CD4-positive, alpha-beta T cell (primary cell): ENCODE measurements around the gene SAE1. TPM values are rescaled to one million over a fixed set of nuclear protein-coding genes. Genes with fewer than 3 reads are reported as not detected.
A peak's percentile ranks its signal among the peaks of the same experiment; 100 is the strongest.

Experiments
- ATAC-seq: fragments of 200-7000 bp; cut with Tn5 transposase; one replicate; pipeline ENCODE4 v1.10.0; 2022; ENCODE audit warnings: mild to moderate bottlenecking; ENCODE audit not compliant: poor library complexity
- CTCF ChIA-PET: fragments of 350-600 bp; sonication (Branson Sonifier 250); formaldehyde crosslinking; loops from one replicate; lab custom pipeline; 2021; ENCODE audit warnings: antibody characterized with exemption, inconsistent platforms; lab: Charles Lee
- POLR2A ChIA-PET: fragments of 350-600 bp; sonication (Branson Sonifier 250); formaldehyde crosslinking; loops from one replicate; lab custom pipeline; 2021; ENCODE audit warnings: antibody characterized with exemption, inconsistent platforms; lab: Charles Lee
- DNase-seq, 14 experiments: peaks; one replicate each; pipeline ENCODE4 v3.0.0-alpha.2; 2013 to 2020; ENCODE audit warnings: mixed read lengths in 2 of 14
- H3K27ac ChIP-seq, 2 donors: one replicate each; pipeline versions ENCODE4 v1.5.1 to v1.7.0; 2013; ENCODE audit warnings: low read length in 2 of 2, low read depth in 1 of 2, mild to moderate bottlenecking in 1 of 2
- H3K27me3 ChIP-seq, 2 experiments: 1 replicate in 1 of 2; 2 replicates in 1 of 2; pipeline versions ENCODE4 v1.6.1 to v1.7.0; 2013; ENCODE audit warnings: low read length in 2 of 2, control low read depth in 1 of 2, mild to moderate bottlenecking in 1 of 2, moderate library complexity in 1 of 2; ENCODE audit not compliant: insufficient read depth in 2 of 2, control insufficient read depth in 1 of 2
- H3K36me3 ChIP-seq: one replicate; pipeline ENCODE4 v1.6.1; 2013; ENCODE audit warnings: low read length, control low read depth; ENCODE audit not compliant: insufficient read depth
- H3K4me1 ChIP-seq: one replicate; pipeline ENCODE4 v1.6.1; 2013; ENCODE audit warnings: low read length, control low read depth; ENCODE audit not compliant: insufficient read depth
- H3K4me3 ChIP-seq: one replicate; pipeline ENCODE4 v1.5.1; 2013; ENCODE audit warnings: mild to moderate bottlenecking, low read length, moderate library complexity
- H3K9me3 ChIP-seq, 2 experiments: 1 replicate in 1 of 2; 2 replicates in 1 of 2; pipeline versions ENCODE4 v1.6.1 to v1.7.0; 2013; ENCODE audit warnings: low read length in 2 of 2, mild to moderate bottlenecking in 2 of 2, control low read depth in 1 of 2, moderate library complexity in 1 of 2; ENCODE audit not compliant: control insufficient read depth in 1 of 2, insufficient read depth in 1 of 2
- H3K27ac Mint-ChIP-seq: one replicate; pipeline ENCODE4 v1.8.0; 2020; ENCODE audit warnings: mixed read lengths
- H3K27me3 Mint-ChIP-seq: one replicate; pipeline ENCODE4 v1.8.0; 2021; ENCODE audit warnings: mixed read lengths
- H3K36me3 Mint-ChIP-seq: one replicate; pipeline ENCODE4 v1.8.0; 2021; ENCODE audit warnings: low read depth, mixed read lengths
- H3K4me1 Mint-ChIP-seq: one replicate; pipeline ENCODE4 v1.8.0; 2021; ENCODE audit warnings: low read depth, mixed read lengths
- H3K4me3 Mint-ChIP-seq: one replicate; pipeline ENCODE4 v1.8.0; 2020; ENCODE audit warnings: mild to moderate bottlenecking, mixed read lengths
- H3K9me3 Mint-ChIP-seq: one replicate; pipeline ENCODE4 v1.8.0; 2020; ENCODE audit warnings: mixed read lengths
- CTCF ChIP-seq: fragments of 200-600 bp; IDR thresholded peaks from one replicate; pipeline ENCODE4 v1.8.0; 2022; ENCODE audit warnings: antibody characterized with exemption, mild to moderate bottlenecking
- intact Hi-C, 2 experiments: fragments of 100-400 bp; cut with DNase I in 1 of 2; cut with micrococcal nuclease in 1 of 2; formaldehyde crosslinking; loops; one replicate each; pipeline versions ENCODE4 v1.15.1 to v1.9.0; 2023 to 2025; cut with DNase I, micrococcal nuclease
- total RNA-seq, 174 experiments: library from RNA in 2 of 174; stranded (reverse) in 2 of 174; gene quantifications; one replicate each; pipeline ENCODE4 v1.2.3 and lab custom pipeline; 2021 to 2026

Gene SAE1
- total RNA-seq, 2 experiments from 2014 or later: 29.6 to 30.9 TPM

GRCh38 chr19:47124937-47125668 is 5.5 kb upstream of the SAE1 start:
- peak overlapping the region; percentile 36 for H3K4me3 Mint-ChIP-seq
- ChIA-PET CTCF (interaction anchor here (0.7 to 2.3 kb wide), 10 partner anchors 20 to 119 kb away, joined by 3 to 16 read pairs (median 3); no protein-coding TSS in a partner anchor), POLR2A (interaction anchor here (0.9 to 1.5 kb wide), 3 partner anchors 12 to 112 kb away, joined by 4 to 12 read pairs (median 6); partner anchors contain the start of gene ZC3H4)
- no peak overlapping the region for H3K27ac Mint-ChIP-seq
- no peaks in the 10 kb centered on the region for H3K27me3 Mint-ChIP-seq
- intact Hi-C loops: loop anchor here (1.0 kb wide), 3 partner anchors 46 to 112 kb away; no protein-coding TSS in a partner anchor
- Histone ChIP-seq H3K9me3 (no peaks in the 10 kb centered on the region), H3K36me3 (no peaks in the 10 kb centered on the region), H3K4me3 (no peak overlapping the region), H3K27ac (no peak overlapping the region), H3K27me3 (no peaks in the 10 kb centered on the region), H3K4me1 (peaks cover 3% of the 10 kb centered on the region)
- H3K36me3 Mint-ChIP-seq: no peaks in the 10 kb centered on the region
- peak; percentile 59 for ATAC-seq
- no peaks in the 10 kb centered on the region for H3K9me3 Mint-ChIP-seq
- H3K4me1 Mint-ChIP-seq: peaks cover 4% of the 10 kb centered on the region
- TF ChIP-seq CTCF: peak; percentile 84
- DNase-seq: peak in 5 of 14 experiments; percentile 26 to 80 (median 73)

- no peak overlapping the region for H3K27ac ChIP-seq
- H3K9me3 ChIP-seq: no peaks in the 10 kb centered on the region
- peaks cover 2% of the 10 kb centered on the region for H3K36me3 Mint-ChIP-seq
- H3K4me1 Mint-ChIP-seq: peaks cover 9% of the 10 kb centered on the region
- TF ChIP-seq CTCF: no peak
- intact Hi-C loops: loop anchor here (1.0 kb wide), 3 partner anchors 46 to 112 kb away; no protein-coding TSS in a partner anchor
- no peak overlapping the region for H3K27ac Mint-ChIP-seq
- ATAC-seq: no peak
- no peak for DNase-seq
- H3K4me3 Mint-ChIP-seq: no peak overlapping the region
- H3K27me3 ChIP-seq: no peaks in the 10 kb centered on the region
- H3K36me3 ChIP-seq: no peaks in the 10 kb centered on the region
- peaks cover 8% of the 10 kb centered on the region for H3K4me1 ChIP-seq
- CTCF ChIA-PET: interaction anchor here (0.7 to 2.3 kb wide), 10 partner anchors 20 to 118 kb away, joined by 3 to 16 read pairs (median 3); no protein-coding TSS in a partner anchor
- no peaks in the 10 kb centered on the region for H3K9me3 Mint-ChIP-seq
- no peak overlapping the region for H3K4me3 ChIP-seq
- POLR2A ChIA-PET: interaction anchor here (0.9 to 1.5 kb wide), 3 partner anchors 12 to 113 kb away, joined by 4 to 12 read pairs (median 6); partner anchors contain the start of gene ZC3H4
- H3K27me3 Mint-ChIP-seq: no peaks in the 10 kb centered on the region
Observed at GRCh38 chr19:47125669-47125938, 5.0 kb upstream of the SAE1 start.

DNA sequence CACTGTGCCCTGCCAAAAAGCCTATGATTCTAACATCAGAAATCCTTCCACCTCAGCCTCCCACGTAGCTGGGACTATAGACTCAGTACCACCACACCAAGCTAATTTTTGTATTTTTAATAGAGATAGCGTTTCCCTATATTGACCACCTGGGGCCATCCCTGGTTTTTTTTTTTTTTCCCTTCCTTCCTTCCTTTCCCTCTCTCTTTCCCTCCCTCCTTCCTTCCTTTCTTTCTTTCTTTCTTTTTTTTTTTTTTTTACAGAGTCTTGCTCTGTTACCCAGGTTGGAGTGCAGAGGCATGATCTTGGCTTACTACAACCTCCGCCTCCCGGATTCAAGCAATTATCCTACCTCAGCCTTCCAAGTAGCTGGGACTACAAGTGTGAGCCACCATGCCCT is 1.1 kb upstream of the SAE1 start:
- no peak overlapping the region for H3K27ac ChIP-seq
- Mint-ChIP-seq H3K9me3 (no peaks in the 10 kb centered on the region), H3K27me3 (no peaks in the 10 kb centered on the region), H3K4me3 (peak overlapping the region; percentile 66), H3K27ac (no peak overlapping the region), H3K36me3 (peaks cover 26% of the 10 kb centered on the region), H3K4me1 (peaks cover 45% of the 10 kb centered on the region)
- peaks cover 42% of the 10 kb centered on the region for H3K4me1 ChIP-seq
- peaks cover 5% of the 10 kb centered on the region for H3K36me3 ChIP-seq
- H3K27me3 ChIP-seq: no peaks in the 10 kb centered on the region
- no peak for DNase-seq
- CTCF ChIA-PET: interaction anchor here (0.9 kb wide), 1 partner anchor 81 kb away, joined by 3 read pairs; no protein-coding TSS in a partner anchor
- no peak for ATAC-seq
- H3K4me3 ChIP-seq: no peak overlapping the region
- no peak for TF ChIP-seq CTCF
- POLR2A ChIA-PET: interaction anchor here (0.6 kb wide), 1 partner anchor 16 kb away, joined by 3 read pairs; the partner anchor contains the start of gene ZC3H4
- no peaks in the 10 kb centered on the region for H3K9me3 ChIP-seq
- intact Hi-C loops: no loop called here
